Transverse colon (tissue), 4 donors: ENCODE results near the gene LORICRIN. TPM values are rescaled to one million over a fixed set of nuclear protein-coding genes. Genes with fewer than 3 reads are reported as not detected.
"Not testable (repeated sequence)": the region's sequence is repeated elsewhere in the genome, so short reads cannot be mapped to it uniquely, and the experiment has no call there.

Source experiments
- DNase-seq: peaks from one replicate; pipeline ENCODE4 v3.0.0-alpha.2; 2019
- H3K27ac ChIP-seq, 4 donors: fragments of 200-600 bp; sonication (generic); 2 replicates each; pipeline ENCODE4 v1.5.1; 2016 to 2018; ENCODE audit warnings: inconsistent platforms in 4 of 4
- H3K27me3 ChIP-seq: fragments of 200-600 bp; sonication (generic); 2 replicates; pipeline ENCODE4 v1.5.1; 2017; ENCODE audit warnings: inconsistent platforms
- H3K36me3 ChIP-seq, 4 donors: fragments of 200-600 bp; sonication (generic); 2 replicates each; pipeline ENCODE4 v1.5.1; 2017 to 2019; ENCODE audit warnings: inconsistent platforms in 4 of 4
- H3K4me1 ChIP-seq, 4 donors: fragments of 200-600 bp; sonication (generic); 2 replicates each; pipeline ENCODE4 v1.5.1; 2017 to 2020; ENCODE audit warnings: inconsistent platforms in 4 of 4
- H3K4me3 ChIP-seq, 4 donors: fragments of 200-600 bp; sonication (generic); 1 replicate in 1 of 4; 2 replicates in 3 of 4; pipeline versions ENCODE4 v1.5.1 to v1.6.1; 2017 to 2019; ENCODE audit warnings: inconsistent platforms in 4 of 4
- H3K9me3 ChIP-seq, 2 donors: fragments of 200-600 bp; sonication (generic); 2 replicates each; pipeline ENCODE4 v1.5.1; 2017 to 2019; ENCODE audit warnings: inconsistent platforms in 2 of 2
- EP300 ChIP-seq: sonication (generic); formaldehyde crosslinking; IDR thresholded peaks from one replicate; pipeline ENCODE4 v1.6.1; 2017; ENCODE audit warnings: antibody characterized with exemption, low read depth
- POLR2A ChIP-seq: fragments of 450-650 bp; IDR thresholded peaks from one replicate; pipeline ENCODE4 v1.6.1; 2016; ENCODE audit warnings: antibody characterized with exemption, mild to moderate bottlenecking, moderate library complexity
- POLR2AphosphoS5 ChIP-seq, 3 donors: sonication (generic); formaldehyde crosslinking; IDR thresholded peaks; one replicate each; pipeline ENCODE4 v1.6.1; 2016; ENCODE audit warnings: antibody characterized with exemption in 3 of 3
- WGBS, 2 donors: methylation state at CpG; one replicate each; pipeline ENCODE4 v1.1.5; 2018; ENCODE audit warnings: low coverage in 1 of 2; 5-methylcytosine and 5-hydroxymethylcytosine counted together
- in situ Hi-C, 4 donors: fragments of 200-750 bp; cut with MboI; loops; one replicate each; pipeline versions ENCODE4 v1.15.0 to v1.15.1; 2017; ENCODE audit warnings: low sequenced_read_pairs in 3 of 4, low pct_ligation_motif_present in 1 of 4, low pct_unique_long_range_greater_than_20kb in 1 of 4
- intact Hi-C: fragments of 100-400 bp; cut with DNase I; formaldehyde crosslinking; loops from one replicate; pipeline ENCODE4 v1.15.1; 2023; ENCODE audit warnings: low total_unique reads
- total RNA-seq, 4 donors: library from RNA; depleted of rRNA; stranded (reverse); fragments of >200 nt; gene quantifications; one replicate each; pipeline ENCODE4 v1.1.0, GENCODE V29; 2016
- TF ChIP-seq, protein P1 (sequence below), 5 experiments: fragments of 200-600 bp in 3 of 5; fragments of 450-650 bp in 2 of 5; sonication (generic) in 3 of 5; IDR thresholded peaks; 1 replicate in 2 of 5; 2 replicates in 3 of 5; pipeline ENCODE4 v1.5.1; 2016 to 2017; ENCODE audit warnings: antibody characterized with exemption in 5 of 5, inconsistent platforms in 3 of 5, mild to moderate bottlenecking in 2 of 5, moderate library complexity in 1 of 5

The LORICRIN gene
- total RNA-seq, 4 donors from 2014 or later = not detected

GRCh38 chr1:153223040-153223891, 36.2 kb upstream of the LORICRIN start:
- H3K9me3 ChIP-seq, H3K4me1 ChIP-seq, H3K4me3 ChIP-seq, H3K36me3 ChIP-seq, H3K27me3 ChIP-seq, H3K27ac ChIP-seq: not testable (repeated sequence)
- DNase-seq = peak; percentile 67
- intact Hi-C loops (loop anchor here (10.0 kb wide), 1 partner anchor 568 kb away; no protein-coding TSS in a partner anchor), in situ Hi-C loops (loop anchor here in 1 of 4 donors (25.0 kb wide), 1 partner anchor 361 kb away; the partner anchor contains the start of gene LCE7A)
- TF ChIP-seq, protein P1, sequence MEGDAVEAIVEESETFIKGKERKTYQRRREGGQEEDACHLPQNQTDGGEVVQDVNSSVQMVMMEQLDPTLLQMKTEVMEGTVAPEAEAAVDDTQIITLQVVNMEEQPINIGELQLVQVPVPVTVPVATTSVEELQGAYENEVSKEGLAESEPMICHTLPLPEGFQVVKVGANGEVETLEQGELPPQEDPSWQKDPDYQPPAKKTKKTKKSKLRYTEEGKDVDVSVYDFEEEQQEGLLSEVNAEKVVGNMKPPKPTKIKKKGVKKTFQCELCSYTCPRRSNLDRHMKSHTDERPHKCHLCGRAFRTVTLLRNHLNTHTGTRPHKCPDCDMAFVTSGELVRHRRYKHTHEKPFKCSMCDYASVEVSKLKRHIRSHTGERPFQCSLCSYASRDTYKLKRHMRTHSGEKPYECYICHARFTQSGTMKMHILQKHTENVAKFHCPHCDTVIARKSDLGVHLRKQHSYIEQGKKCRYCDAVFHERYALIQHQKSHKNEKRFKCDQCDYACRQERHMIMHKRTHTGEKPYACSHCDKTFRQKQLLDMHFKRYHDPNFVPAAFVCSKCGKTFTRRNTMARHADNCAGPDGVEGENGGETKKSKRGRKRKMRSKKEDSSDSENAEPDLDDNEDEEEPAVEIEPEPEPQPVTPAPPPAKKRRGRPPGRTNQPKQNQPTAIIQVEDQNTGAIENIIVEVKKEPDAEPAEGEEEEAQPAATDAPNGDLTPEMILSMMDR (IDR thresholded peaks at IDR 0.05) = peak; percentile 57 to 72 (median 60)
- 40 to 43% methylated on average over 11 to 16 of the region's 16 CpGs for WGBS, 2 donors

GRCh38 chr1:153227810-153228209, 31.7 kb upstream of the LORICRIN start:
- intact Hi-C loops (loop anchor here (10.0 kb wide), 1 partner anchor 573 kb away; no protein-coding TSS in a partner anchor), in situ Hi-C loops (no loop called here)
- Histone ChIP-seq H3K4me1 (no peaks in the 10 kb centered on the region), H3K27ac (no peak overlapping the region), H3K9me3 (no peaks in the 10 kb centered on the region), H3K36me3 (no peaks in the 10 kb centered on the region), H3K27me3 (peaks cover 8% of the 10 kb centered on the region), H3K4me3 (no peak overlapping the region)
- TF ChIP-seq POLR2A (no peak), POLR2AphosphoS5 (IDR thresholded peaks at IDR 0.05) (no peak), EP300 (no peak)
- TF ChIP-seq, protein P1 (IDR thresholded peaks at IDR 0.05) = no peak
- DNase-seq = no peak
- WGBS, 2 donors = 55 to 82% methylated on average over 2 of the region's 2 CpGs

DNA sequence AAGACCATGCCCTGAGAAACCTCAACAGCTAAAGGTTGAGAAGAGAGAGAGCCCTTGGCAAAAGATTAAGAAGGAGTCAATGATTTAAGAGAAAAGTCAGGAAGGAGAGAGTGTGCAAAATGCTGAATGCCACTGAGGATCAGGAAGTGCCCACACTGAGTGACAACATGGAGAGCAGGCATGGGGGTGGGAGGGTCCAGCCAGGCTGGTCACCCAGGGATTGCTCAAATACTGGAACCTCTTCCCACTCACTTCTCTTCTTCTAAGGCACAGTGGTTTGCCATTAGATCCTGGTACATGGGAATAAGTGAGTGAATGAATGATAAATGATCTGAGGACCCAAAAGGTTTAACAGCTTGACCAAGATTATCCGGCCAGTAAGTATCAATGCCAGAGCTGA, 31.0 kb upstream of the LORICRIN start:
- Histone ChIP-seq H3K27ac (no peak overlapping the region), H3K4me3 (no peak overlapping the region), H3K36me3 (no peaks in the 10 kb centered on the region), H3K27me3 (peaks cover 8% of the 10 kb centered on the region), H3K9me3 (no peaks in the 10 kb centered on the region), H3K4me1 (no peaks in the 10 kb centered on the region)
- intact Hi-C loops = loop anchor here (10.0 kb wide), 1 partner anchor 574 kb away; no protein-coding TSS in a partner anchor
- 80 to 89% methylated on average over 1 of the region's 1 CpG for WGBS, 2 donors
- in situ Hi-C loops = no loop called here
- DNase-seq = no peak
- no peak for TF ChIP-seq POLR2AphosphoS5 (IDR thresholded peaks at IDR 0.05)
- TF ChIP-seq POLR2A = no peak
- TF ChIP-seq EP300 = no peak
- TF ChIP-seq, protein P1 (IDR thresholded peaks at IDR 0.05) = no peak

- WGBS, 2 donors = 58 to 80% methylated on average over 3 to 12 of the region's 12 CpGs
- DNase-seq, H3K27ac ChIP-seq, in situ Hi-C loops, H3K9me3 ChIP-seq, H3K4me3 ChIP-seq, H3K27me3 ChIP-seq, H3K36me3 ChIP-seq, H3K4me1 ChIP-seq: not testable (repeated sequence)
- TF ChIP-seq, protein P1 (IDR thresholded peaks at IDR 0.05) = peak in 3 of 5 experiments; percentile 15 to 39 (median 34)
- intact Hi-C loops = loop anchor here (10.0 kb wide), 1 partner anchor 574 kb away; no protein-coding TSS in a partner anchor
Measured at GRCh38 chr1:153229076-153229829, 30.2 kb upstream of the LORICRIN start.
